SKM-1 (cell line): ENCODE data around the gene U2SURP.
"Not testable (repeated sequence)": the region's sequence is repeated elsewhere in the genome, so short reads cannot be mapped to it uniquely, and the experiment has no call there.

Source experiments
- DNase-seq: peaks from one replicate; lab custom pipeline; 2025; ENCODE audit not compliant: unreplicated experiment; lab: John Stamatoyannopoulos, UW

U2SURP gene

DNA sequence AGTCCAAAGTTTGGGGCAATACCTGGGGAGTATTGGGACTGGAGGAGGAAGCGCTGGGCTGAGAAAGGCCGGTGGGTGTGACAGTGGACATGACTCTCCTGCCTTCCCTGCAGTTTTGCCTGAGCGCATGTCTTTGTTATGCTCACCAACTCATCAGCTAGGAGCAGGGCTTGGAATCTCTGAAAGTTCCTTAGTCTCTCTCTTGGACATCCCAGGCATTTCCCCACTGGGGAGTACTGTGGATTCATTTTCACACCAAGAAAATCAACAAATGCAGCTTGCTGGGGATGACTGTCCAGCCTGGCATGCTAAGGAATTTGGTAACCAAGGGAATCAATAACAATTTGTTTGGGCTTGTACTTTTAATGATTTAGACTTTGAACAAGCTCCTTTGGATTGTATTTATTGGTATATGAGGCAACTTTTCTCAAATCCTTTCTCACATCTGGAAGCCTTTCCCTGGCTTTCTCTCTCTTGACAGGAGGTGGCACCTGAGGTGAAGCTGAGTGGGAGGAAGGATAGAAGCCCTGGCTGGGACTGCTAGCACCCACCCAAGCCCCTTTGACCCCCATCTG is 69.7 kb downstream of the U2SURP start:
- no peak for DNase-seq

DNA sequence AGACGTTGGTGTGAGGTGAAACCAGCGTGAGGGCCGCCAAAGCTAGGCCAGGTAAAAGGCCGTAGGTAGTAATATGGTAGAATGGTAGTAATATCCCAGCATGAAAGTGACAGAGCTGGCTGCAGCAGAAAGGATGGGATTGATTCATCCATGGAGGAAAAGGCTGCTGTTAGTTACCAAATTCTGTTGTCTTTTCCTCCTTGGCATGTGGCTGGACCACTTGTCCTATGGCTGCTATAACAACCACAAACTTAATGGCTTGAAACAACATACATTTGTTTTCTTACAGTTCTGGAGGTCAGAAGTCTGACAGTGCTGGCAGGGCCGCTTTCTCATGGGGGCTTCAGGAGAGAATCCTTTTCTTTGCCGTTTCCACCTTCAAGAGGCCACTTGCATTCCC is 70.4 kb downstream of the U2SURP start:
- DNase-seq, result no peak

DNA sequence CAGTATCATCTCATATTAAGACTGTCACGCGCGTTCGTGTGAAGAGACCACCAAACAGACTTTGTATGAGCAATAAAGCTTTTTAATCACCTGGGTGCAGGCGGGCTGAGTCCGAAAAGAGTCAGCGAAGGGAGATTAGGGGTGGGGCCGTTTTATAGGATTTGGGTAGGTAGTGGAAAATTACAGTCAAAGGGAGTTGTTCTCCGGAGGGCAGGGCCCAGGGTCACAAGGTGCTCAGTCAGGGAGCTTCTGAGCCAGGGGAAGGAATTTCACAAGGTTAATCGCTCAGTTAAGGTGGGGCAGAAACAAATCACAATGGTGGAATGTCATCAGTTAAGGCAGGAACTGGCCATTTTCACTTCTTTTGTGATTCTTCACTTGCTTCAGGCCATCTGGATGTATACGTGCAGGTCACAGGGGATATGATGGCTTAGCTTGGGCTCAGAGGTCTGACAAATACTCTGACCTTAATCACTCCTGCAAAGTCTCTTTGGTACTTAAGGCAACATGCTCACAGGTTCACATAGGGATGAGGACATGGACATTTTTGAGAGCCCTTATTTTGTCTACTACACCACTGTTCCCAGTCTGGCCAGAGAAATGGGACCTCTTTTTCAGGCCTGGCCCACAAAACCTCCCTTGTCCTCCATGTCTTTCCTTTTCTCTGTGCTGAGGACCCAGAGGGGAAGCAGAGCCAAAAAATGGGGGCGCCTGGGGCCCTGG is 71.1 kb downstream of the U2SURP start:
- DNase-seq, result not testable (repeated sequence)

DNA sequence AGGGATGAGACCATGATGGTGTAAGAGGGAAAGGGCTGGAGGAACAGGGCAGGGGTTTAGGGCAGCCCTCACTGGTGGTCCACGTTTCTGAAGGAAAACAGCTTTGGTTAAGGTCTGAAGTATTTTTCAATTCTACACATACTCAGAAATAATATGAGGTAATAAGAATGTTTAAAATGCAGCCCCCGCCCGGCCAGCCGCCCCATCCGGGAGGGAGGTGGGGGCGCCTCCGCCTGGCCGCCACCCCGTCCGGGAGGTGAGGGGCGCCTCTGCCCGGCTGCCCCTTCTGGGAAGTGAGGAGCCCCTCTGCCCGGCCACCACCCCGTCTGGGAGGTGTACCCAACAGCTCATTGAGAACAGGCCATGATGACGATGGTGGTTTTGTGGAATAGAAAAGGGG is 72.2 kb downstream of the U2SURP start:
- DNase-seq, result not testable (repeated sequence)

DNA sequence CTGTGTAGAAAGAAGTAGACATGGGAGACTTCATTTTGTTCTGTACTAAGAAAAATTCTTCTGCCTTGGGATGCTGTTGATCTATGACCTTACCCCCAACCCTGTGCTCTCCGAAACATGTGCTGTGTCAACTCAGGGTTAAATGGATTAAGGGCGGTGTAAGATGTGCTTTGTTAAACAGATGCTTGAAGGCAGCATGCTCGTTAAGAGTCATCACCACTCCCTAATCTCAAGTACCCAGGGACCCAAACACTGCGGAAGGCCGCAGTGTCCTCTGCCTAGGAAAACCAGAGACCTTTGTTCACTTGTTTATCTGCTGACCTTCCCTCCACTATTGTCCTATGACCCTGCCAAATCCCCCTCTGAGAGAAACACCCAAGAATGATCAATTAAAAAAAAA is 72.6 kb downstream of the U2SURP start:
- not testable (repeated sequence) for DNase-seq

DNA sequence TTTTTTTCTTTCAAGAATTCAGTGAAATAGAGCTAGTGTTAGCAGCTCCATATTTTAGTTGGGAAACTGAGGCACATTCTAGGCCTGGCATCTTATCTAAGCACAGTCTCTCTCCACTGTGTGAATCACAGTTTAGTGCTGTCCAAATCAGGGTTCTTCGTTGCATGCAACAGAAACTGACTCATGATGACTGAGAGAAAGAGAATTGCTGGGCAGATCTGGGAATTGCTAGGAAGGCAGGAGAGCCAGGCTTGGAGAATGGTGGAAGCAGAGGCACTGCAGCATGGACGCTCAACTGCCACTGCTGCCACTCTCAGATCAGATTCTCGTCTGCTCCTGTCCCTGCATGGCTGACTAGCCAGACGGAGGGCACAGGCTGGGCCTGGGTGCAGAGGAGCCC is 77.5 kb downstream of the U2SURP start:
- DNase-seq, result no peak

DNA sequence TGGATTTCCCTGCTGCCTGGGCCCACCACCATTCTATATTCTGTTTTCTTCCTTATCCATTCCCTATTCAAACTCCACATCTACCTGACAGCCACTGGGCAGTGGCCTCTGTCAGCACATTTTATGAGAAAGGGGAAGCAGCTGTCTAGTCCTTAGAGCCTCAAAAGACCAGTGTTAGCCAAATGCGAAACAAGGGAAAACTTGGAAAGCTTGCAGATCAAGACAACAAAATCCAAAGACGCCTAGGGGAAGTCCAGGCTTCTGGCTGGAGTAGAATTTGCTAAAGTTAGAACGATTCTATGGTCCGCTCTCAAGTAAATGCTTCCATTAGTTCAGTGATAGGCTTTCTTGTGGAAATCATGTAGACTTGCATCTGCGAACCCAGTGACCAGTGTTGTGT is 78.8 kb downstream of the U2SURP start:
- no peak for DNase-seq

DNA sequence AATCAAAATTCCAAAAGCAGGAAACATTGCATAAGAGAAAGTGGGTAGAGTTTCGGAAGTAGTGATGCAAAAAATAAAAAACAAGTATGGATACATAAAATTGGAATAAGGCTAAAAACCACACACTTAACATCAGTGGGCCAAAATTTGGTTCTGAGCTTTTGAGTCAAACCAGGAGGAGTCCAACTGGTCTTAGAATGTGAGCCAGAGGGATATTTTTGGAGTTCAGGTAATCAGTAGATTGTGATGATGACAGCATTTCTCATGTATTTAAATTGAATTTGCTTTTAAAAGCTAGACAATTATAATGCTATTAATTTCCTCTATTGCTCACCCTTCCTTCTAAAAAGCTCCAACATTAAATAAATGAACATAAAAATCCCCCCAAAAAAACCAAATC is 80.0 kb downstream of the U2SURP start:
- no peak for DNase-seq

DNA sequence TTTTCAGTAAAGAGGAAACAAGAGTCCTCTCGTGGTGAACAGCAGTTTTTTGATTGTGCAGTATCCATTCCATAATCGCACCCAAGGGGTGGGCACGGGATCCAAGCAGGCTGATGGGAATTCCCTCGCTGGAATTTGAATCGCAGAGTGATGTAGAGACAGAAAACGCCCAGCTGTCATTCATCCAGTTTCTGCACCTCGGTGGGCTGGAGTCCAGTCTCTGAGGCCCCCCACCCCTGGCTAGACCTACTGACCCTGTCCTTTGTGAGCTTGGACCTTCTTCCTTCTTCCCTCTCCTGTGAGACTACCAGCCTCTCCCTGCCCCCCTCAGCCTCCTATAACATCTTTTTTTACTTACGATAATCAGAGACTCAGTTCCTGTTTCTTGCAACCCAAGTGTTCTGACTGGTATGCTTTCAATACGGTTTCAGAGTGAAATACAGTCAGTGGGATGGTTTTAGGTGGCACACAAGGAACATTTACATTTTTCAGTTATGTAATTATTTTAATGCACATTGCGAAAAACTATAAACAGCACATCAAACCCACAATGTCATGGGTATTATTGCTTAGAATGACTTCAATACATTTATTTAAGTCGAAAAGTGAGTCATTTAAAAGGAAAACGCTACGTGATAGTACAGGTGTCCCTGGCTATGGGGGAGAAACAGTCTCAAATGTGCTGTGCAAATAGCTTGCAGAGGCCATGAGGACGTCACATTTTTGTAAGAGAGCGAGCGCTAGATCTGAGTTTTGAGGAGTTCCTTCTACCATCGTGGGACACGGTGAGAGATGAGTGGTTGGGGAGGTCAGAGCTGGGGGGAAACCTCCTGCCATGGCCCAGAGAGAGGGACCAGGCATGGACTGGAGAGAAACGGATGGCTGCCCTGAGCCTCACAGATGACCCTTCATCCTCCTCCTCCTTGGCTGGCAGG is 80.7 kb downstream of the U2SURP start:
- no peak for DNase-seq

DNA sequence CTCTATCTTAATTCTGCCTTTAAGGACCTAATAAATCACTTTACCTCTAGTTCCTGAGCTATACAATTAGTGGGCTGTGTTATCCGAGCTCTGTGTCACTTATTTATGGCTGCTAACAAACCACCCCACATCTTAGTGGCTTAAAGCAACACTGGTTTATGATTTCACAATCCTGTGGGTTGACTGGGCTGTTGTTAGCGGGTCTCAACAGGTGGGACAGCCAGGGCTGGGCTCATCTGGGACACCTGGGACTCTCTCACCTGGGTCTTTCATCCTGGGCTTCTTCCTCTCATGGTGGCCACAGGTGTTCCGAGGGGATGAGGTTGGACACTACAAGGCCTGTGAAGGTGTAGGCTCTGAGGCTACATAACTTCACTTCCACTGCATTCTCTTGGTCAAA is 82.4 kb downstream of the U2SURP start:
- no peak for DNase-seq

DNA sequence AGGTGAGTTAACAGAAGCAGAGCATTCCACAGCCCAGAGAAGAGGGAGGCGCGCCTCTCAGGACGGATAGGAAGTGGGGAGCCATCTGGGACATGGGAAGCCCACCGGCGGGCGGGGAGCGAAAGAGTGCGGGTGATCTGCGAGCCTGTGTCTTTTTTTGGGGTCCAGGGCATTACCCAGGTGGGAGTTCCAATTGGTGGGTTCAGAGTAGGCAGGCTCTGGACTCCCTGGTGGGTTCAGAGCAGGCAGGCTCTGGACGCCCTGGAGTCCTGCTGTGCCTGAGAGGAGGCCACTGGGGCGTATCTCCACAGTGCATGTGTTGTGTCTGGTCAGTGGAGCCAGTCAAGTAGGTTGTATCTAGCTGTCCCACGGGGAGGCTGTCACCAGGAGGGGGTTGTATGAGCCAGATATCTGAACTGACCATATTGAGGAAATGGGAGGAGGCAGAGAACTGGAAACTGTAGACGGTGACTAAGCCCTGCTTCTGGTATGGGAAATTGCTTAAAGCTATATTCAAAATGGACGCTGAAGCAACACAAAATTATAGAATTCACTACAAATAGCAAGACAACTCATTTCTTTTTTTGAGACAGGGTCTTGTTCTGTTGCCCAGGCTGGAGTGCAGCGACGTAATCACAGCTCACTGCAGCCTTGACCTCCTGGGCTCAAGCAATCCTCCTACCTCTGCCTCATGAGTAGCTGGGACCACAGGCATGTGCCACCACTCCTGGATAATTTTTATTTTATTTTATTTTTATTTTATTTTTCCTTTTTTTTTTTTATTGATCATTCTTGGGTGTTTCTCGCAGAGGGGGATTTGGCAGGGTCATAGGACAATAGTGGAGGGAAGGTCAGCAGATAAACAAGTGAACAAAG is 83.7 kb downstream of the U2SURP start:
- DNase-seq, result peak; percentile 21

DNA sequence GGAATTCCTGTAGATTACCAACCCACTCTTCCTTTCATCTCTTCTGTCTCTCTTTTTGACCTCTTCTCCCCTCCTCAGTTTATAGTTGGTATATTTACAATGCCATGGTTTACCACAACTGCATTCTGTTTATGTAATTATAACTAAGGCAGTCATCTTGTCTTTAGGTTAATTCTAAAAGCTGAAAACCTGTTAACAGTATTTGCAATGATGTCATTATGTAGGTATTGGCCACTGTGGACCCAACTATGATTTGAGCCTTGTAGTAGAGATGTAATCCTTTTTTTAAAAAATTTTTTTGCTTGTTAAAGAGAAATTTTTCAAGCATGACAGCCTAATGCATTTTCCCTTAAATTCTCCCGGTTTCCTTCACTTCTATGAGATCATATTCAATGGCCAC is 87.5 kb downstream of the U2SURP start:
- DNase-seq, result no peak

DNA sequence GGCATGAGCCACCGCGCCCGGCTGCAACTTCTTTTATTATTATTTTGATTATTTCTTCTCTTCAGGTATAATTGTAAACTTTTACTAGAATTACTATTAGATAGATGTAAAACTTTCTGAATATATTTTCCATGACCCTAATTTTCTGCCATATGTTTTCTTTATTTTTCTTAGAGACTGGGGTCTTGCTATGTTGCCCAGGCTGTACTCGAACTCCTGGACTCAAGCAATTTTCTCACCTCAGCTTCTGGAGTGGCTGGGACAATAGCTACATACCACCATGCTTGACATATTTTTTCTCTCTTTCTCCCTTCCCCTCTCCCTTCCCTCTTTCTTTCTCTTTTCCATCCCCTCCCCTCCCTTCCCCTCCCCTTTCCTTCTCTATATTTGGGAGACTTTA is 88.6 kb downstream of the U2SURP start:
- DNase-seq, result no peak

DNA sequence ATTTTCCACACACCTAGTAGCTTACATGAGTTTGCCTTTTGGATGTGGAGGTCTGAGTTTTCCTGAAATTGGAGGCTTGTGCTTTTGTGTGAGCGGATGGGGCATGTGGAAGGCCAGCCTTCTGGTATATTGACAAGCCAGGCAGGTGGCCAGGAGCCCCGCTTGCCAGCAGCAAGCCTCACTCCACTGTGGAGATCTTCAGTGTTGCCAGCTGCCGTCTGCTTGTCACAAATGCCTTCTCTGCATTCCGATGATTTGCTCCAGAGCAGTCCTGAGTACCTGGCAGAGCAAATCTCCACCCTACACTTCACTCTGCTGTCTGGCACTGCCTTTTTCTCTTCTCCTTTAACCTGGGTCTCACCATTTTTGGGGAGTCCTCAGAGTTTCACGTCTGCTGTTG is 89.1 kb downstream of the U2SURP start:
- DNase-seq, result no peak

DNA sequence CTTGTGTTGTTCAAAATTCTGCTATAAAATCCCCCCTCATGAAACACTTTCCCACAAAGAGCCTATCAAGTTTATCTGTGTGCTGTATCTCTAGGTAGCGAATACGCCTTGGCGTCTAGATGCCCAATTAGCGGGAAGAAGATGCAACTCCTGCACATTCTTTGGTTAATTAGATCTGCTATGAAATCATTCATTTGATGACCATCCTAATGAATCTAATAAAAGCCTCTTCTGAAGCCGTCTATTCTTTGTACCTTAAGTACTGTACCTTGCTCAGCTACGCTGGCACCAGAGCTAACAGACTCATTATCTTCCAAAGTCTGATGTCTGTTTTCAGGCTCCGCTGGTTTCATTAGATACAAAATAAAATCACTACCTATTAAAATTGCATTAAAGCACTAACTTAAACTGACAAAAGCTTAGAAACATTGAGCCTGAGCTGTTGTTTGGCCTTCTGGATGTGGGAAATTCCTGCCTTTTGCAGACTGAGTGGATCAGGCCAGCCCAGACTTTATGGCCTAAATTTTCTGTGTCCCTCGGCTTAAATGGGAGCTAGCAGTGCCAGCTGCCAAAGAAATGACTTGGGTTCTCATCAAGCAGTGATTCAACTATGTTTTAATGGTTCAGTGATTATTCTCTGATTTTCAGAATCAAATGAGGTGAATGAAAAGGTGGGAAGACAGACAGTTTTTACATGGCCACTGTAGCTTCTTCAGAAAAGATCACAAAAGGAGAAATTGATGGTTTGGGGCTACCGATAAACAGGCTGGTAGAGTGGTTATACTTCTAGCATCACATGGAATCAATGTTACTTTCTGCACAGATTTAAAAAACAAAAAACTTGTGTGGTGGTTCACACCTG is 89.8 kb downstream of the U2SURP start:
- no peak for DNase-seq

DNA sequence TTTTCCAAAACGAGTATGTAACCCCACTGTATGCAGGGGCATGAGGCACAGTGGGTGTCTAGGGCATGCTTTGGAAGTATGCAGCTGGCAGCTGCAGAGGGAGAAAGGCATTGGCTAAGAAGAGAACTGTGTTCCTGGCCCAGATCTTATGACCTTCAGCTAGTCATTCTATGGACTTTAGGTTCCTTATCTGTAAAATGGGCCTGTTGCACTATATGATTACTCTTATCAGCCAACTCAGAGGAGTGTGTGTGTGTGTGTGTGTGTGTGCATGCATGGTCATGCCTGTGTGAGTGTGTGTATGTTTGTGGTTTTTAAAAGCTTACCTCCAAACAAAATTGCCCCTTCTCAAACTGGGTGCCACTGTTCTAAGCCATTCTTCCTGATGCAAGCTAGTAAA is 90.8 kb downstream of the U2SURP start:
- no peak for DNase-seq

DNA sequence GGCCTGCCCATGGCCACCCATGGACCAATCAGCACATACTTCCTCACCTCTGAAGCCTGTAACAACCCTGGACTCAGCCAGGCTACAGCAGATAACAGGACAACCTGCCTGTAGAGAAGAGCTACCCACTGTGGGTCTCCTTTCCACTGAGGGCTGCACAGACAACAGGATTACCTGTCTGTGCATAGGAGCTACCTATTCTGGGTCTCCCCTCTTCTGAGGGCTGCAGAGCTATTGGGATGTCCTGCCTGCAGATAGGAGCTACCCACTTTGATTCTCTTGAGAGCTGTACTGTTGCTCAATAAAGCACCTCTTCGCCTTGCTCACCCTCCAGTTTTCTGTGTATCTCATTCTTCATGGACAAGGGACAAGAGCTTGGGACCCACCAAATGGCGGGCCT is 94.4 kb downstream of the U2SURP start:
- no peak for DNase-seq

DNA sequence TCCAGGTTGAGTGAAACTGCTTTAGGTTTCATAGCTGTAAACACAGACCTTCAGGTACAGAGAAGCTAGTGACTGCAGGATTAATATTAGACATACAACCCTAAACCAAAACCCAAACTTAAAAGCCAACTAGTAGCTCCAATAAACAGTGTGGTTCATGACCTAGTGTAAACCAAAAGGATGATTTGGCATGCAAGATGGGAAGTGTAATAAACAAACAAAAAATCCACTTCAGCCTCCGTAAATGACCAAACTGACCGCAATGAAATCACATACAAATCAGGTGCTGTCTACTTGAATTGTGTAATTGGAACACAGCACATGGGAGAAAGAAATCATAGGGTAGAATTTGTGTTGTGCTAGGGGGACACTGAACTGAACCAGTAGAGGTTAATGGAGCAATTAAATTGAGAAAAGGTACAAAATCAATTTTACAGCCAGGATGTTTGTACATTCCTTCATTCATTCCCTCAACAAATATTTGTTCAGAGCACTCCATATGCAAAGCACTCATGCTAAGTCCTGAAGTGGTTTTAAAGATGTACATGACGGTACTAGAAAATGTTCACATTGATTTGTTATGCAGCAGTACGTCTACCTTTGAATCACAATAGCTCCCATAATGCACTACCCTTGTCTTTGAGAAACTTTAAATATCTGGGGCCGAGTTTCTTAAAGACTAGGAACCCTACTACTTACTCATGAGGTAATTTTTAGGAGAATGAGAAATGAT is 96.8 kb downstream of the U2SURP start:
- DNase-seq, result no peak

DNA sequence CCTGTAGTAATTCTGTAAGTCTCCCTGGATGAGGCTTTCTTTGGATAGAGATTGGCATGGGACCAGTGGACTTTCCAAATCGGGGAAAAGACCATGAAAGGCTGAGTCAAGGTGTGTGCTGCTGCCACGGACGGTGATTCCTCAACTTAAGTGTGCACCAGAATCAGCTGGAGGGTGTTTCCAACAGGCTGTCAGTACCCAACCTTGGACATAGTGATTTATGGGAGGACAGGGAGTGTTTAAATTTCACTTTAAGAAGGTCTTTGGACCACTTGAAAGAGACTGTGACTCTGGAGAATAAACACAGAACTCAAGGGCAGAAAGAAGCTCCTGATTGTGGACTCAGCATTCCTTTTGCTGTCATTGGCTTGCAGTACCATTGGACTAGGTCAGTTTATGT is 97.8 kb downstream of the U2SURP start:
- DNase-seq, result no peak
